Choroid plexus epithelial cell (primary cell): ENCODE results near the gene FIBP.

Experiments
- DNase-seq: peaks from one replicate; pipeline ENCODE4 v3.0.0-alpha.2; 2010; ENCODE audit warnings: low read depth
- H3K4me3 ChIP-seq: 2 replicates; pipeline ENCODE4 v1.5.1; 2011; ENCODE audit warnings: low read depth, mild to moderate bottlenecking, control low read depth, low read length, moderate library complexity
- CTCF ChIP-seq: conservative IDR thresholded peaks from 2 replicates; pipeline ENCODE4 v1.5.1; 2011; ENCODE audit warnings: low read depth, mild to moderate bottlenecking, control low read depth, inconsistent platforms, low read length, moderate library complexity

The FIBP gene

GRCh38 chr11:65927904-65928397 lies 39.7 kb upstream of the FIBP start:
- H3K4me3 ChIP-seq = no peak overlapping the region
- no peak for TF ChIP-seq CTCF
- DNase-seq = peak; percentile 35

GRCh38 chr11:65925397-65925796 lies 37.1 kb upstream of the FIBP start:
- DNase-seq = no peak
- no peak for TF ChIP-seq CTCF
- no peak overlapping the region for H3K4me3 ChIP-seq

GRCh38 chr11:65922565-65922964 lies 34.3 kb upstream of the FIBP start:
- TF ChIP-seq CTCF = no peak
- DNase-seq = no peak
- H3K4me3 ChIP-seq = no peak overlapping the region

- DNase-seq = no peak
- no peak overlapping the region for H3K4me3 ChIP-seq
- no peak for TF ChIP-seq CTCF
These were observed 33.6 kb upstream of the FIBP start for GRCh38 chr11:65921876-65922275.

- no peak overlapping the region for H3K4me3 ChIP-seq
- TF ChIP-seq CTCF = no peak
- no peak for DNase-seq
These were observed 32.8 kb upstream of the FIBP start for GRCh38 chr11:65921033-65921555.

GRCh38 chr11:65920372-65920802 lies 32.1 kb upstream of the FIBP start:
- H3K4me3 ChIP-seq = peak overlapping the region; percentile 82
- no peak for DNase-seq
- TF ChIP-seq CTCF = no peak
